K562 (cell line): Measurements from ENCODE around the gene NTSR1. TPM values are rescaled to one million over a fixed set of nuclear protein-coding genes. Genes with fewer than 3 reads are reported as not detected.

Experiments used
- ATF7 ChIP-seq: fragments of 450-650 bp; IDR thresholded peaks from 2 replicates; pipeline ENCODE4 v1.7.1; 2014; ENCODE audit warnings: mild to moderate bottlenecking, moderate library complexity
- CREB5 ChIP-seq: fragments of 250-450 bp; sonication (Bioruptor Pico); IDR thresholded peaks from 2 replicates; pipeline ENCODE4 v1.5.0; 2020; ENCODE audit warnings: mild to moderate bottlenecking
- ESRRA ChIP-seq: fragments of 450-650 bp; IDR thresholded peaks from 2 replicates; pipeline ENCODE4 v1.6.1; 2014; ENCODE audit warnings: low read depth, mild to moderate bottlenecking, moderate library complexity, borderline replicate concordance
- FOSL1 ChIP-seq: fragments of 200-800 bp; sonication (Bioruptor generic); conservative IDR thresholded peaks from 2 replicates; pipeline ENCODE4 v1.6.1; 2016; ENCODE audit warnings: missing genetic modification characterization, missing compliant biosample characterization
- FOXK1 ChIP-seq: sonication (generic); formaldehyde crosslinking; IDR thresholded peaks from 2 replicates; pipeline ENCODE4 v1.8.0; 2022; ENCODE audit warnings: missing genetic modification reagents, mild to moderate bottlenecking, borderline replicate concordance
- HDAC1 ChIP-seq, 2 experiments: fragments of 450-650 bp; IDR thresholded peaks; 2 replicates each; pipeline ENCODE4 v1.6.1; 2016 to 2017; ENCODE audit warnings: inconsistent platforms in 1 of 2, mild to moderate bottlenecking in 1 of 2, moderate library complexity in 1 of 2
- JUNB ChIP-seq: fragments of 450-650 bp; formaldehyde crosslinking; conservative IDR thresholded peaks from 2 replicates; pipeline ENCODE4 v1.4.0; 2020; ENCODE audit warnings: mild to moderate bottlenecking
- KDM1A ChIP-seq, 2 experiments: fragments of 450-650 bp; IDR thresholded peaks; 2 replicates each; pipeline ENCODE4 v1.6.1; 2016; ENCODE audit warnings: mild to moderate bottlenecking in 2 of 2
- MAFK ChIP-seq: IDR thresholded peaks from 2 replicates; pipeline ENCODE4 v1.6.1; 2011; ENCODE audit warnings: low read length, improper control_type of control experiment
- MEIS2 ChIP-seq: fragments of 450-650 bp; IDR thresholded peaks from 2 replicates; pipeline ENCODE4 v1.6.1; 2014; ENCODE audit warnings: mild to moderate bottlenecking; ENCODE audit not compliant: partially characterized antibody
- MXD1 ChIP-seq: fragments of 250-450 bp; sonication (Bioruptor Pico); IDR thresholded peaks from 2 replicates; pipeline ENCODE4 v1.8.0; 2021; ENCODE audit warnings: borderline replicate concordance, mild to moderate bottlenecking, moderate library complexity; ENCODE audit not compliant: poor library complexity, severe bottlenecking
- MYNN ChIP-seq, 2 experiments: sonication (generic); formaldehyde crosslinking in 1 of 2; IDR thresholded peaks; 2 replicates each; pipeline versions ENCODE4 v1.5.0 to v1.6.1; 2016 to 2020; ENCODE audit warnings: antibody characterized with exemption in 1 of 2, missing genetic modification reagents in 1 of 2
- PKNOX1 ChIP-seq: fragments of 450-650 bp; IDR thresholded peaks from 2 replicates; pipeline ENCODE4 v1.6.1; 2016
- POLR2B ChIP-seq: fragments of 450-650 bp; IDR thresholded peaks from 2 replicates; pipeline ENCODE4 v1.6.1; 2018; ENCODE audit warnings: low read depth; ENCODE audit not compliant: partially characterized antibody
- POLR2G ChIP-seq: fragments of 200-400 bp; formaldehyde crosslinking; IDR thresholded peaks from 2 replicates; pipeline ENCODE4 v1.6.1; 2017; ENCODE audit warnings: low read depth, mild to moderate bottlenecking, antibody characterized with exemption, low read length, moderate library complexity
- RBFOX2 ChIP-seq: fragments of 200-400 bp; formaldehyde crosslinking; IDR thresholded peaks from 2 replicates; pipeline ENCODE4 v1.6.1; 2017; ENCODE audit warnings: low read depth, mild to moderate bottlenecking, low read length, moderate library complexity
- SP1 ChIP-seq: sonication (generic); formaldehyde crosslinking; IDR thresholded peaks from 2 replicates; pipeline ENCODE4 v1.8.1; 2022; ENCODE audit warnings: mild to moderate bottlenecking, missing genetic modification reagents
- TEAD1 ChIP-seq, 2 experiments: fragments of 450-650 bp in 1 of 2; sonication (generic) in 1 of 2; formaldehyde crosslinking; IDR thresholded peaks; 2 replicates each; pipeline versions ENCODE4 v1.4.0 to v1.8.0; 2020 to 2022; ENCODE audit warnings: mild to moderate bottlenecking in 2 of 2, missing genetic modification reagents in 1 of 2
- TRIM25 ChIP-seq: fragments of 450-650 bp; IDR thresholded peaks from 2 replicates; pipeline ENCODE4 v1.7.0; 2016; ENCODE audit warnings: borderline replicate concordance
- ZNF316 ChIP-seq: fragments of 450-650 bp; IDR thresholded peaks from 2 replicates; pipeline ENCODE4 v1.6.1; 2016
- ZNF766 ChIP-seq: fragments of 200-800 bp; sonication (Bioruptor generic); conservative IDR thresholded peaks from 2 replicates; pipeline ENCODE4 v1.6.1; 2016; ENCODE audit warnings: missing genetic modification characterization, missing compliant biosample characterization
- polyA plus RNA-seq, 8 experiments: library from polyadenylated mRNA; depleted of rRNA in 4 of 8; stranded (reverse) in 5 of 8; unstranded in 3 of 8; fragments of >200 nt; fragmentation: Nextera tagmentation in 2 of 8; fragmentation: Illumina TruSeq in 1 of 8; extraction: Ambion mirVana in 2 of 8; extraction: Trizol in 1 of 8; gene quantifications; 2 replicates each; pipeline versions ENCODE4 v1.2.1 to v1.2.3, GENCODE V29; 2011 to 2014; ENCODE audit warnings: inconsistent platforms in 1 of 8, missing spikeins in 1 of 8
- total RNA-seq, 7 experiments: library from RNA; depleted of rRNA in 6 of 7; stranded (reverse); fragments of >200 nt in 6 of 7; fragmentation: Illumina TruSeq in 2 of 7; extraction: Trizol in 2 of 7; gene quantifications; 2 replicates each; pipeline versions ENCODE4 v1.2.1 to v1.2.3, GENCODE V29; 2011 to 2021; ENCODE audit warnings: low replicate concordance in 1 of 7
- TF ChIP-seq, protein P1 (sequence below): fragments of 250-450 bp; sonication (Bioruptor Pico); IDR thresholded peaks from 2 replicates; pipeline ENCODE4 v1.5.0; 2021; ENCODE audit warnings: mild to moderate bottlenecking, borderline replicate concordance

The NTSR1 gene
- total and polyA plus RNA-seq, 9 of the 15 experiments (the other 6 are each of a cell fraction or from before 2014, with no cell fraction given), result 0.04 to 0.40 (median 0.13) TPM; not detected in 3

DNA sequence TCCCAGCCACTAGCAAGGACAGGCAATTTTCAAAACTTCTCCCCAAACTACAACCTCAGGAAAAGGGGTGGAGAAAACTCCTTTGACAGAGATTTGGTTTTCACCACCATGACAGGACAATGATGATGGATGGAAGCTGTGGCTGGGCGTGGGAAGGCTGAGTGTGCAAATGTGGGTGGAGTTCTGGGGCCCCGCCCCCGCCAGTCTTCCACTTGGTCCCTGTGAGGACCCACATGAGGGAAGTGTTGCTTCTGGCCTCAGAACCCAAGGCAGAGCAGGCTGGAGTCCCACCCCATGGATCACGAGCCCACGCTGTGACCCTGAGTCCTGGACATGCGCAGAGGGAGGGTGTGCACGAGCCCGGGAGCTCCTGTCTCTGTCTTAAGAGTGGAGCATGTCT, 66.1 kb downstream of the NTSR1 start (continued):
- peak in 1 of 2 experiments; percentile 59; a peak in 1 of 4 replicates for TF ChIP-seq TEAD1 (CRISPR knock-in tag; IDR thresholded peaks at IDR 0.05)
- TF ChIP-seq MEIS2, result peak; percentile 99
- no peak for TF ChIP-seq FOXK1
- TF ChIP-seq, protein P1, sequence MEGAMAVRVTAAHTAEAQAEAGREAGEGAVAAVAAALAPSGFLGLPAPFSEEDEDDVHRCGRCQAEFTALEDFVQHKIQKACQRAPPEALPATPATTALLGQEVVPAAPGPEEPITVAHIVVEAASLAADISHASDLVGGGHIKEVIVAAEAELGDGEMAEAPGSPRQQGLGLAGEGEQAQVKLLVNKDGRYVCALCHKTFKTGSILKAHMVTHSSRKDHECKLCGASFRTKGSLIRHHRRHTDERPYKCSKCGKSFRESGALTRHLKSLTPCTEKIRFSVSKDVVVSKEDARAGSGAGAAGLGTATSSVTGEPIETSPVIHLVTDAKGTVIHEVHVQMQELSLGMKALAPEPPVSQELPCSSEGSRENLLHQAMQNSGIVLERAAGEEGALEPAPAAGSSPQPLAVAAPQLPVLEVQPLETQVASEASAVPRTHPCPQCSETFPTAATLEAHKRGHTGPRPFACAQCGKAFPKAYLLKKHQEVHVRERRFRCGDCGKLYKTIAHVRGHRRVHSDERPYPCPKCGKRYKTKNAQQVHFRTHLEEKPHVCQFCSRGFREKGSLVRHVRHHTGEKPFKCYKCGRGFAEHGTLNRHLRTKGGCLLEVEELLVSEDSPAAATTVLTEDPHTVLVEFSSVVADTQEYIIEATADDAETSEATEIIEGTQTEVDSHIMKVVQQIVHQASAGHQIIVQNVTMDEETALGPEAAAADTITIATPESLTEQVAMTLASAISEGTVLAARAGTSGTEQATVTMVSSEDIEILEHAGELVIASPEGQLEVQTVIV (CRISPR knock-in tag), result no peak
- peak; percentile 22; the same call in 1 of the 2 replicates for TF ChIP-seq ESRRA
- TF ChIP-seq SP1, result peak; percentile 62; the same call in 1 of the 2 replicates
- TF ChIP-seq JUNB (CRISPR knock-in tag), result no peak
- peak; percentile 4; the same call in 1 of the 2 replicates for TF ChIP-seq RBFOX2
- peak; percentile 82 for TF ChIP-seq KDM1A (IDR thresholded peaks at IDR 0.05)
- TF ChIP-seq ATF7, result 0 out of 2 replicates have a peak, but pooled peaks have one; percentile 28
- TF ChIP-seq POLR2B, result peak; percentile 5
- no peak for TF ChIP-seq TRIM25
- TF ChIP-seq MAFK, result peak; percentile 39; the same call in 1 of the 2 replicates
- peak in 1 of 2 experiments; percentile 38; a peak in 1 of 4 replicates for TF ChIP-seq HDAC1 (IDR thresholded peaks at IDR 0.05)
- peak; percentile 95 for TF ChIP-seq PKNOX1
- peak; percentile 84 for TF ChIP-seq ZNF316
- peak; percentile 61; the same call in 1 of the 2 replicates for TF ChIP-seq MYNN (IDR thresholded peaks at IDR 0.05)
- TF ChIP-seq MYNN (CRISPR knock-in tag; IDR thresholded peaks at IDR 0.05), result no peak
- peak; percentile 35; the same call in 1 of the 2 replicates for TF ChIP-seq POLR2G
- no peak for TF ChIP-seq CREB5
- TF ChIP-seq MXD1 (CRISPR knock-in tag), result no peak
- TF ChIP-seq FOSL1, result 0 out of 2 replicates have a peak, but pooled peaks have one; percentile 26
- TF ChIP-seq ZNF766 (CRISPR knock-in tag), result 0 out of 2 replicates have a peak, but pooled peaks have one; percentile 40
